ENCODE data around the gene CNTNAP1.
A peak's percentile ranks its signal among the peaks of the same experiment; 100 is the strongest.
"Not testable (repeated sequence)": the region's sequence is repeated elsewhere in the genome, so short reads cannot be mapped to it uniquely, and the experiment has no call there.

The CNTNAP1 gene

GRCh38 chr17:42657824-42658588 lies 24.3 kb upstream of the CNTNAP1 start:
- no peak for DNase-seq (ENCODE audit: insufficient read length, low spot score)
- no peak for FAIRE-seq
- TF ChIP-seq POLR2A (IDR thresholded peaks at IDR 0.05; ENCODE audit: low read depth, low read length) (no peak), TAF1 (IDR thresholded peaks at IDR 0.05; ENCODE audit: low read depth, low read length) (no peak), POLR2AphosphoS5 (IDR thresholded peaks at IDR 0.05; ENCODE audit: low read depth, low read length) (no peak), PAX5 (IDR thresholded peaks at IDR 0.05; ENCODE audit: insufficient read depth, low read length, severe bottlenecking) (no peak), SPI1 (IDR thresholded peaks at IDR 0.05; ENCODE audit: low read depth, low read length) (no peak), POU2F2 (IDR thresholded peaks at IDR 0.05; ENCODE audit: low read depth, low read length) (no peak)

DNA sequence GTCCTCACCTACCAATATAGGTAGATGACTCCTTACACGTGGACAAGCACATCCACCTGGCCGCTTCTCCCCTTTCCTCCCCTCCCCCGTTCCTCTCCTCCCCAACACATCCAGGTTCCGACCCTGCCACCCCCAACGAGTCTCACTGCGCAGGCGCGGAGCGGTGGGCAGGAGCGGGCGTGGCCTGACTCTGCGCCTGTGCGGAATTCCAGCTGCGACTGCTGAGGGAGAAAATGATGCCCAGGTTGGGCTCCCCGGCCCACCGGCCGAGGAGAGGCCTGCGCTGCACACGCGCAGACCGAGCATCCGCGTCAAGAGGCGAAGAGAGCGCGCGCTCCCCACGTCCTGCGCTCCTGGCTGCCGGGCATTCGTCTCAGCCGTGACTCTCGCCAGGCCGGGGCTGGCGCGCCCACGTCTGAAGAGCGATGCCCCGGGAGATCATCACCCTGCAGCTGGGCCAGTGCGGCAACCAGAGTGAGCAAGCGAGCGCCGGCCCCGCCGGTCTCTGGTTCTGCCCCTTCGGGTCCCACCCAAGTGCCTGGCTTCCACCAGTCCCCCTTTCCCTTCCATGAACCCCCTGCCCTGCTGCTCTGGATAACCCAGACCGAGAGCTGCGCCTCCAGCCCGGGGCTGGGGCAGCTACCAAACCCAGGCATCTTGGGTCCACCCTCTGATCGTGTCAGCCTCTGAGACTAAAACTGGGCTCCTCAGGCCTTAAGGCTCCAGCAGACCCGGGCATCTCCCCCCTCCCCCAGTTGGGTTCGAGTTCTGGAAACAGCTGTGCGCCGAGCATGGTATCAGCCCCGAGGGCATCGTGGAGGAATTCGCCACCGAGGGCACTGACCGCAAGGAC lies 23.0 kb upstream of the CNTNAP1 start, which contains the start of gene TUBG2:
Gene TUBG2, plus strand, starts transcription at position 206 of the 853 bp plus-strand sequence. Its CDS starts 220 bp downstream, at position 426.
- FAIRE-seq (peak; percentile 87), DNase-seq (ENCODE audit: insufficient read length, low spot score) (peak; percentile 81)
- TF ChIP-seq PAX5 (IDR thresholded peaks at IDR 0.05; ENCODE audit: insufficient read depth, low read length, severe bottlenecking): no peak
- no peak for TF ChIP-seq POU2F2 (IDR thresholded peaks at IDR 0.05; ENCODE audit: low read depth, low read length)
- no peak for TF ChIP-seq SPI1 (IDR thresholded peaks at IDR 0.05; ENCODE audit: low read depth, low read length)
- TF ChIP-seq POLR2AphosphoS5 (IDR thresholded peaks at IDR 0.05; ENCODE audit: low read depth, low read length): no peak
- no peak for TF ChIP-seq POLR2A (IDR thresholded peaks at IDR 0.05; ENCODE audit: low read depth, low read length)
- TF ChIP-seq TAF1 (IDR thresholded peaks at IDR 0.05; ENCODE audit: low read depth, low read length): no peak

GRCh38 chr17:42659932-42660274 lies 22.4 kb upstream of the CNTNAP1 start:
- FAIRE-seq: peak; percentile 85
- DNase-seq (ENCODE audit: insufficient read length, low spot score): not testable (repeated sequence)

GRCh38 chr17:42660692-42661345 lies 21.5 kb upstream of the CNTNAP1 start:
- no peak for TF ChIP-seq PAX5 (IDR thresholded peaks at IDR 0.05; ENCODE audit: insufficient read depth, low read length, severe bottlenecking)
- TF ChIP-seq POU2F2 (IDR thresholded peaks at IDR 0.05; ENCODE audit: low read depth, low read length): no peak
- no peak for TF ChIP-seq POLR2AphosphoS5 (IDR thresholded peaks at IDR 0.05; ENCODE audit: low read depth, low read length)
- no peak for TF ChIP-seq SPI1 (IDR thresholded peaks at IDR 0.05; ENCODE audit: low read depth, low read length)
- TF ChIP-seq TAF1 (IDR thresholded peaks at IDR 0.05; ENCODE audit: low read depth, low read length): no peak
- TF ChIP-seq POLR2A (IDR thresholded peaks at IDR 0.05; ENCODE audit: low read depth, low read length): no peak
- FAIRE-seq: no peak
- no peak for DNase-seq (ENCODE audit: insufficient read length, low spot score)

DNA sequence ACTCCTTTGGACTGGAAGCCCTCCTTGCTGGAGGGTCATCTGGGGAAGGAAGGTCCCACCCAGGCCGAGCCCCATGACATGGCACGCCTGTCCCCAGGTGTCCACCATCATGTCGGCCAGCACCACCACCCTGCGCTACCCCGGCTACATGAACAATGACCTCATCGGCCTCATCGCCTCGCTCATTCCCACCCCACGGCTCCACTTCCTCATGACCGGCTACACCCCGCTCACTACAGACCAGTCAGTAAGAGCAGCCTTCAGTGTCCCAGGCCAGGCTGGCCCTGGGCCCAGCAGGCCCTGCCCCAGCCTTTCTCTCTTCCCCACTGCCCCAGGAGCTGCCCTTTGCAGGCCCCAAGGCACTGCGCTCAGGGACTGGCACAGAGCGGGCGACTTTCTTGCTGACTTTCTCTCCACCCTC lies 16.7 kb upstream of the CNTNAP1 start:
- DNase-seq (ENCODE audit: insufficient read length, low spot score) (no peak), FAIRE-seq (no peak)
- no peak for TF ChIP-seq SPI1 (IDR thresholded peaks at IDR 0.05; ENCODE audit: low read depth, low read length)

DNA sequence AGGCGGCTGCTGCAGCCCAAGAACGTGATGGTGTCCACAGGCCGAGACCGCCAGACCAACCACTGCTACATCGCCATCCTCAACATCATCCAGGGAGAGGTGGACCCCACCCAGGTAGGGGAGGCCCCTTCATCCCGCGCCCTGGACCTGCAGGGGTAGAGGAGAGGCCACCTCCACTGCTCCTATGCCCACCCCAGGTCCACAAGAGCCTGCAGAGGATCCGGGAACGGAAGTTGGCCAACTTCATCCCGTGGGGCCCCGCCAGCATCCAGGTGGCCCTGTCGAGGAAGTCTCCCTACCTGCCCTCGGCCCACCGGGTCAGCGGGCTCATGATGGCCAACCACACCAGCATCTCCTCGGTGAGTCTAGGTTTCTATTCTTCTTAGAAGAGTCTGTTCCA lies 16.2 kb upstream of the CNTNAP1 start:
- not testable (repeated sequence) for DNase-seq (ENCODE audit: insufficient read length, low spot score); FAIRE-seq

GRCh38 chr17:42667088-42667951 lies 15.0 kb upstream of the CNTNAP1 start:
- TF ChIP-seq POLR2AphosphoS5 (IDR thresholded peaks at IDR 0.05; ENCODE audit: low read depth, low read length) (no peak), POLR2A (IDR thresholded peaks at IDR 0.05; ENCODE audit: low read depth, low read length) (no peak), SPI1 (IDR thresholded peaks at IDR 0.05; ENCODE audit: low read depth, low read length) (no peak), PAX5 (IDR thresholded peaks at IDR 0.05; ENCODE audit: insufficient read depth, low read length, severe bottlenecking) (no peak), POU2F2 (IDR thresholded peaks at IDR 0.05; ENCODE audit: low read depth, low read length) (no peak), TAF1 (IDR thresholded peaks at IDR 0.05; ENCODE audit: low read depth, low read length) (no peak)
- no peak for DNase-seq (ENCODE audit: insufficient read length, low spot score)
- FAIRE-seq: no peak

DNA sequence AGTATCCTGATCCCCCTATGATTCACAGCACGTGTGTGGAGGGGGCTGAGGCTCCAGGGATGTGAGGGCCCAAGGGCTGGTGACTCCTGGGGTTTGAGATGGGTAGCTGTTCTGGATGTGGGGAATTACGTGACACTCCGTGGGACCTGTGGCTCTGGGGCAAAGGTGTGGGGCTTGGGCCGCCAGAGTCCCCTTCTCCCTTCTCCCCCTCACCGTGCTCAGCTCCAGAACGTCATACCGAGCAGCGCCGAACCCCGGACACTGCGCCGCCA lies 12.7 kb upstream of the CNTNAP1 start:
- FAIRE-seq (peak; percentile 13), DNase-seq (ENCODE audit: insufficient read length, low spot score) (no peak)
- TF ChIP-seq PAX5 (IDR thresholded peaks at IDR 0.05; ENCODE audit: insufficient read depth, low read length, severe bottlenecking): no peak

DNA sequence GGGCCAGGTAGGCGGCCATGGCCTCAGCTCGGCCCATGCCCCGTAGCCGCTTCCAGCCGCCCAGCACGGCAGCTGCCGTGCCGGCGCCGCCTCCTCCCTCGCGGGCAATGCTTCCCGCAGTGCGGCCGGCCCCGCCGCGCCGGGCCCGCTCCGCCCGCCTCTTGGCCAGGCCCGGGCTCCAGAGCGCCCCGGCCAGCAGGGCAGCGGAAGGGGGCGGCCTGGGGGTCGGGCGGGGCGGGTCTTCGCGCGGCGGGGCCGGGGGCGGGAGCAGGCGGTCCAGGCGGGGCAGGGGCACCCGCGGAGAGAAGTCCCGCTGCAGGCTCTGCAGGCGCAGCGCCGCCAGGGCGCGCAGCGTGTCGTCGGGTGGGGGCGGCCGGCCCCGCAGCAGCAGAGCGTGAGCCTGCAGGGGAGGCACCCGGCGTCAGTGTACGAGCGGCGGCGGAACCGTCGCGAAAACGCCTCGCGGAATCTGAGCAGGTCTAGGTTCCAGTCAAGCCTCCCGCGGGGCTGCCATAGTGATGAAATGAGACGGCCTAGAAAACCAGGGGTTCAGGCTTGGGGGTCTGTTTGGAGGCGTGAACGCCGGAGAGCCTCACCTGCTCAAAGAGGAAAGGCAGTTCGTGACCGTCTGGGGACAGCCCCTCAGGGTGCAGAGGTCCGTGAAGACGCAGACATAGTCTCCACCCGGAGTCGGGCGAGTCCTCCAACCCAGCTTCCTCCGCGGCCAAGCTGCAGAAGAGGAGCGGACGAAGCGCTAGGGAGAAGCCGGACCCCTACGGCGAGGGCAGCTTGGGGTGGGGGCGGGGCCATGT lies 12.1 kb upstream of the CNTNAP1 start:
- TF ChIP-seq POU2F2 (IDR thresholded peaks at IDR 0.05; ENCODE audit: low read depth, low read length) (no peak), PAX5 (IDR thresholded peaks at IDR 0.05; ENCODE audit: insufficient read depth, low read length, severe bottlenecking) (no peak), POLR2AphosphoS5 (IDR thresholded peaks at IDR 0.05; ENCODE audit: low read depth, low read length) (no peak), POLR2A (IDR thresholded peaks at IDR 0.05; ENCODE audit: low read depth, low read length) (no peak), SPI1 (IDR thresholded peaks at IDR 0.05; ENCODE audit: low read depth, low read length) (no peak), TAF1 (IDR thresholded peaks at IDR 0.05; ENCODE audit: low read depth, low read length) (no peak)
- FAIRE-seq (peak; percentile 93), DNase-seq (ENCODE audit: insufficient read length, low spot score) (peak; percentile 78)

Measured in GM12891 (cell line).